ENCODE results near the gene MUCL3.
"Not testable (repeated sequence)": the region's sequence is repeated elsewhere in the genome, so short reads cannot be mapped to it uniquely, and the experiment has no call there.

MUCL3 gene

GRCh38 chr6:30947231-30947630 is 6.5 kb downstream of the MUCL3 start:
- no peak for DNase-seq

GRCh38 chr6:30948811-30949210 is 8.0 kb downstream of the MUCL3 start:
- no peak for DNase-seq

- DNase-seq, result no peak
Measured at GRCh38 chr6:30951907-30952469, 11.2 kb downstream of the MUCL3 start.

GRCh38 chr6:30954631-30955366 is 14.0 kb downstream of the MUCL3 start:
- no peak for DNase-seq

- DNase-seq, result peak; percentile 75
Measured at GRCh38 chr6:30955367-30956042, 14.7 kb downstream of the MUCL3 start.

- no peak for DNase-seq
Measured at GRCh38 chr6:30957716-30958115, 16.9 kb downstream of the MUCL3 start.

- DNase-seq, result no peak
Measured at GRCh38 chr6:30960907-30961673, 20.3 kb downstream of the MUCL3 start.

GRCh38 chr6:30962716-30963115 is 21.9 kb downstream of the MUCL3 start:
- DNase-seq, result no peak

GRCh38 chr6:30963641-30964040 is 22.9 kb downstream of the MUCL3 start:
- no peak for DNase-seq

GRCh38 chr6:30964075-30964474 is 23.3 kb downstream of the MUCL3 start:
- no peak for DNase-seq

GRCh38 chr6:30965140-30965601 is 24.4 kb downstream of the MUCL3 start:
- DNase-seq, result no peak

GRCh38 chr6:30966154-30966553 is 25.4 kb downstream of the MUCL3 start:
- no peak for DNase-seq

GRCh38 chr6:30969171-30969570 is 28.4 kb downstream of the MUCL3 start:
- DNase-seq, result not testable (repeated sequence)

- DNase-seq, result no peak
Measured at GRCh38 chr6:30970946-30971345, 30.2 kb downstream of the MUCL3 start.

- no peak for DNase-seq
Measured at GRCh38 chr6:30972816-30973215, 32.0 kb downstream of the MUCL3 start.

- DNase-seq, result no peak
Measured at GRCh38 chr6:30974490-30975252, 33.9 kb downstream of the MUCL3 start.

- DNase-seq, result no peak
Measured at GRCh38 chr6:30979141-30979540, 38.4 kb downstream of the MUCL3 start.

GRCh38 chr6:30979690-30980089 is 38.9 kb downstream of the MUCL3 start:
- no peak for DNase-seq

GRCh38 chr6:30981942-30982772 is 41.4 kb downstream of the MUCL3 start:
- no peak for DNase-seq

- no peak for DNase-seq
Measured at GRCh38 chr6:30983439-30983838, 42.7 kb downstream of the MUCL3 start, which contains the start of gene MUC21. TSS of gene MUC21 (plus strand) at chr6:30983718. CDS start at chr6:30983959, 241 bp downstream.

- DNase-seq, result no peak
Measured at GRCh38 chr6:30985490-30985889, 44.7 kb downstream of the MUCL3 start.

GRCh38 chr6:30987304-30987703 is 46.5 kb downstream of the MUCL3 start:
- DNase-seq, result no peak
